ENCODE data around the gene RPL13A.

RPL13A gene

DNA sequence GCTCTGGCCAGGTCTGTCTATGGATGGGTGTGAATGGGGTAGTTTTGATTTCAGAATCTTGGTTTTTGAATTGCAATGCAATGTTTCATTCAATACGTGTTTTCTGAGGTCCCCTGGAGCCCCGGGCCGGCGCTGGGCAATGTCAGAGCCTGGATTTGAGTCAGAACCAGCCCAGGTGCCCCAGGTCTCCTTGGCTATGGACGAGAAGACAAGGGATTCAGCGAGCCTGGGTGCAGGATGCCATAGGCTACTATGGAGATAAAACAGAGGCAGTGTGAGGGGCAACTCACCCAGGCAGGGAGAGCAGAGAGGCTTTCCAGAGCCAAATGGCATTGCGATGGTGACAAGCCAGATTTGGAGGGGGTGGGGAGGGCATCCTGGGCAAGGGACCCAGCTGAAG is 1.2 kb upstream of the RPL13A start:
- TF ChIP-seq, protein P1, sequence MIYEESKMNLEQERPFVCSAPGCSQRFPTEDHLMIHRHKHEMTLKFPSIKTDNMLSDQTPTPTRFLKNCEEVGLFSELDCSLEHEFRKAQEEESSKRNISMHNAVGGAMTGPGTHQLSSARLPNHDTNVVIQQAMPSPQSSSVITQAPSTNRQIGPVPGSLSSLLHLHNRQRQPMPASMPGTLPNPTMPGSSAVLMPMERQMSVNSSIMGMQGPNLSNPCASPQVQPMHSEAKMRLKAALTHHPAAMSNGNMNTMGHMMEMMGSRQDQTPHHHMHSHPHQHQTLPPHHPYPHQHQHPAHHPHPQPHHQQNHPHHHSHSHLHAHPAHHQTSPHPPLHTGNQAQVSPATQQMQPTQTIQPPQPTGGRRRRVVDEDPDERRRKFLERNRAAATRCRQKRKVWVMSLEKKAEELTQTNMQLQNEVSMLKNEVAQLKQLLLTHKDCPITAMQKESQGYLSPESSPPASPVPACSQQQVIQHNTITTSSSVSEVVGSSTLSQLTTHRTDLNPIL (CRISPR knock-in tag; IDR thresholded peaks at IDR 0.05; ENCODE audit: low read depth): no peak
- TF ChIP-seq ZC3H10 (CRISPR knock-in tag; IDR thresholded peaks at IDR 0.05) (no peak), ZNF70 (CRISPR knock-in tag; IDR thresholded peaks at IDR 0.05) (no peak), OSR1 (CRISPR knock-in tag; IDR thresholded peaks at IDR 0.05) (no peak), ZFP3 (CRISPR knock-in tag; IDR thresholded peaks at IDR 0.05) (no peak), CSDC2 (CRISPR knock-in tag; IDR thresholded peaks at IDR 0.05) (no peak)

GRCh38 chr19:49486710-49487276 is 615 bp upstream of the RPL13A start:
- TF ChIP-seq, protein P2, sequence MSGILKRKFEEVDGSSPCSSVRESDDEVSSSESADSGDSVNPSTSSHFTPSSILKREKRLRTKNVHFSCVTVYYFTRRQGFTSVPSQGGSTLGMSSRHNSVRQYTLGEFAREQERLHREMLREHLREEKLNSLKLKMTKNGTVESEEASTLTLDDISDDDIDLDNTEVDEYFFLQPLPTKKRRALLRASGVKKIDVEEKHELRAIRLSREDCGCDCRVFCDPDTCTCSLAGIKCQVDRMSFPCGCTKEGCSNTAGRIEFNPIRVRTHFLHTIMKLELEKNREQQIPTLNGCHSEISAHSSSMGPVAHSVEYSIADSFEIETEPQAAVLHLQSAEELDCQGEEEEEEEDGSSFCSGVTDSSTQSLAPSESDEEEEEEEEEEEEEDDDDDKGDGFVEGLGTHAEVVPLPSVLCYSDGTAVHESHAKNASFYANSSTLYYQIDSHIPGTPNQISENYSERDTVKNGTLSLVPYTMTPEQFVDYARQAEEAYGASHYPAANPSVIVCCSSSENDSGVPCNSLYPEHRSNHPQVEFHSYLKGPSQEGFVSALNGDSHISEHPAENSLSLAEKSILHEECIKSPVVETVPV (CRISPR knock-in tag; IDR thresholded peaks at IDR 0.05): 0 out of 2 replicates have a peak, but pooled peaks have one; percentile 34
- TF ChIP-seq ZNF70 (CRISPR knock-in tag; IDR thresholded peaks at IDR 0.05): no peak
- TF ChIP-seq, protein P3, sequence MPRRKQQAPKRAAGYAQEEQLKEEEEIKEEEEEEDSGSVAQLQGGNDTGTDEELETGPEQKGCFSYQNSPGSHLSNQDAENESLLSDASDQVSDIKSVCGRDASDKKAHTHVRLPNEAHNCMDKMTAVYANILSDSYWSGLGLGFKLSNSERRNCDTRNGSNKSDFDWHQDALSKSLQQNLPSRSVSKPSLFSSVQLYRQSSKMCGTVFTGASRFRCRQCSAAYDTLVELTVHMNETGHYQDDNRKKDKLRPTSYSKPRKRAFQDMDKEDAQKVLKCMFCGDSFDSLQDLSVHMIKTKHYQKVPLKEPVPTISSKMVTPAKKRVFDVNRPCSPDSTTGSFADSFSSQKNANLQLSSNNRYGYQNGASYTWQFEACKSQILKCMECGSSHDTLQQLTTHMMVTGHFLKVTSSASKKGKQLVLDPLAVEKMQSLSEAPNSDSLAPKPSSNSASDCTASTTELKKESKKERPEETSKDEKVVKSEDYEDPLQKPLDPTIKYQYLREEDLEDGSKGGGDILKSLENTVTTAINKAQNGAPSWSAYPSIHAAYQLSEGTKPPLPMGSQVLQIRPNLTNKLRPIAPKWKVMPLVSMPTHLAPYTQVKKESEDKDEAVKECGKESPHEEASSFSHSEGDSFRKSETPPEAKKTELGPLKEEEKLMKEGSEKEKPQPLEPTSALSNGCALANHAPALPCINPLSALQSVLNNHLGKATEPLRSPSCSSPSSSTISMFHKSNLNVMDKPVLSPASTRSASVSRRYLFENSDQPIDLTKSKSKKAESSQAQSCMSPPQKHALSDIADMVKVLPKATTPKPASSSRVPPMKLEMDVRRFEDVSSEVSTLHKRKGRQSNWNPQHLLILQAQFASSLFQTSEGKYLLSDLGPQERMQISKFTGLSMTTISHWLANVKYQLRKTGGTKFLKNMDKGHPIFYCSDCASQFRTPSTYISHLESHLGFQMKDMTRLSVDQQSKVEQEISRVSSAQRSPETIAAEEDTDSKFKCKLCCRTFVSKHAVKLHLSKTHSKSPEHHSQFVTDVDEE (CRISPR knock-in tag; IDR thresholded peaks at IDR 0.05): peak; percentile 69; the same call in 1 of the 2 replicates
- ATAC-seq: no peak

More for the DNA sequence above, 1.2 kb upstream of the RPL13A start:
- no peak for ATAC-seq

GRCh38 chr19:49488046-49488862 is 846 bp downstream of the RPL13A start:
- ATAC-seq: no peak; the same call in 2 of the 3 replicates
- TF ChIP-seq TOX (CRISPR knock-in tag; IDR thresholded peaks at IDR 0.05; ENCODE audit: borderline replicate concordance) (no peak), TCF4 (CRISPR knock-in tag; IDR thresholded peaks at IDR 0.05; ENCODE audit: borderline replicate concordance) (no peak), BACH2 (CRISPR knock-in tag; IDR thresholded peaks at IDR 0.05; ENCODE audit: borderline replicate concordance) (no peak)

- TF ChIP-seq ZNF565 (CRISPR knock-in tag; conservative IDR thresholded peaks at IDR 0.05; ENCODE audit: low read depth) (no peak), ARNTL (CRISPR knock-in tag; IDR thresholded peaks at IDR 0.05; ENCODE audit: borderline replicate concordance, low read depth) (no peak), ISL1 (CRISPR knock-in tag; IDR thresholded peaks at IDR 0.05) (no peak), TCF4 (CRISPR knock-in tag; IDR thresholded peaks at IDR 0.05; ENCODE audit: borderline replicate concordance) (no peak), BACH2 (CRISPR knock-in tag; IDR thresholded peaks at IDR 0.05; ENCODE audit: borderline replicate concordance) (no peak)
- TF ChIP-seq, protein P1 (CRISPR knock-in tag; IDR thresholded peaks at IDR 0.05; ENCODE audit: low read depth): no peak
Observed at GRCh38 chr19:49488863-49489537, 1.6 kb downstream of the RPL13A start.

GRCh38 chr19:49489601-49490167 is 2.3 kb downstream of the RPL13A start:
- no peak for TF ChIP-seq ZNF565 (CRISPR knock-in tag; conservative IDR thresholded peaks at IDR 0.05; ENCODE audit: low read depth)
- no peak for TF ChIP-seq ZC3H10 (CRISPR knock-in tag; IDR thresholded peaks at IDR 0.05)
- no peak for TF ChIP-seq ISL1 (CRISPR knock-in tag; IDR thresholded peaks at IDR 0.05)
- TF ChIP-seq, protein P1 (CRISPR knock-in tag; IDR thresholded peaks at IDR 0.05; ENCODE audit: low read depth): no peak
- no peak for TF ChIP-seq CSDC2 (CRISPR knock-in tag; IDR thresholded peaks at IDR 0.05)
- no peak for TF ChIP-seq BACH2 (CRISPR knock-in tag; IDR thresholded peaks at IDR 0.05; ENCODE audit: borderline replicate concordance)
- TF ChIP-seq, protein P4, sequence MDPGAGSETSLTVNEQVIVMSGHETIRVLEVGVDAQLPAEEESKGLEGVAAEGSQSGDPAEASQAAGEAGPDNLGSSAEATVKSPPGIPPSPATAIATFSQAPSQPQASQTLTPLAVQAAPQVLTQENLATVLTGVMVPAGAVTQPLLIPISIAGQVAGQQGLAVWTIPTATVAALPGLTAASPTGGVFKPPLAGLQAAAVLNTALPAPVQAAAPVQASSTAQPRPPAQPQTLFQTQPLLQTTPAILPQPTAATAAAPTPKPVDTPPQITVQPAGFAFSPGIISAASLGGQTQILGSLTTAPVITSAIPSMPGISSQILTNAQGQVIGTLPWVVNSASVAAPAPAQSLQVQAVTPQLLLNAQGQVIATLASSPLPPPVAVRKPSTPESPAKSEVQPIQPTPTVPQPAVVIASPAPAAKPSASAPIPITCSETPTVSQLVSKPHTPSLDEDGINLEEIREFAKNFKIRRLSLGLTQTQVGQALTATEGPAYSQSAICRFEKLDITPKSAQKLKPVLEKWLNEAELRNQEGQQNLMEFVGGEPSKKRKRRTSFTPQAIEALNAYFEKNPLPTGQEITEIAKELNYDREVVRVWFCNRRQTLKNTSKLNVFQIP (CRISPR knock-in tag; IDR thresholded peaks at IDR 0.05; ENCODE audit: borderline replicate concordance, low read depth): no peak
- TF ChIP-seq, protein P2 (CRISPR knock-in tag; IDR thresholded peaks at IDR 0.05): no peak
- ATAC-seq: no peak

More at GRCh38 chr19:49488863-49489537, 1.6 kb downstream of the RPL13A start:
- ATAC-seq: no peak

All from SK-N-SH treated with all-trans-retinoic acid at 6 μM for 48 hours (cell line).